GM18526 (cell line): ENCODE measurements around the gene CZIB.
A peak's percentile ranks its signal among the peaks of the same experiment; 100 is the strongest.

Experiments
- POLR2A ChIP-seq: IDR thresholded peaks from 3 replicates; pipeline ENCODE4 v1.6.1; 2011; ENCODE audit not compliant: insufficient read length; ENCODE audit errors: extremely low read depth

CZIB gene

DNA sequence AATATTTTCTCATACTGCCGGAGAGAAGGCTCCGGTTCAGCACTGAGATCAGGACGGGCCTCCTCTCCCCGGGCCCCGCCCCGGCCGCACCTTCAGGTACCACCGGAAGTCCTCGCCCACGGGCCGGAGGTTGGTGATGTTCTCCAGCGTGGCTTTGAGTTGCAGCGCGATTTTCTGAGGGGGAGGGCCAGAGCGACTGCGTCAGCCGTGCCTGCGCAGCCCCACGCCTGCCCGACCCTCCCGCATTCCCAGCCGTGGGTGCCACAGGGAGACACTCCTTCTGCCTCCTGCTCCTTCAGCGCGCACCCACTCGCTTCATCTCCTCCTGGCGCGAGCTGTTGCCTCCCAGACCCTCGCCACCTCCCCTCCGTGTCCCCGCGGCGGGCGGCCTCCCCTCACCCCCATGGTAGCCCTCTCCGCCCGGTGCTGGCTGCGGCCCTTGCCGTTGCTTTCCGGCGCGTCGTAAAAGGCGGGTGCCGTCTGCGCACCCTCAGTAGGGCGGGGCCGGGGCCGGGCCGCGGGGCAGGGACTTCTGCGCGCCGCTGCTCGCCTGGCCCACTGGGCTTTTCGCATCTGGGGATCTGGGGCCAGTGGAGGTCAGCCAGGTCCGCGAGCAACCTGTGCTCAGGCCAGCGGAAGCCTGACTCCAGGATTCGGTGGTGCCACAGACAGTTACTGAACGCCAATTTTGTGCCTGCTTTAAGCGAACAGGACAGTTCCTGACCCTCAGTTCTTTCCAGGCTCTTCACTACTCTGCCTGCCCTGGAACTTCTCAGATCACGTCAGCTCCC lies at the start of gene CZIB:
CZIB (minus strand) TSS at position 464 of the 791 bp plus-strand sequence; CDS start at position 405, 59 bp downstream.
- TF ChIP-seq POLR2A = peak; percentile 95

DNA sequence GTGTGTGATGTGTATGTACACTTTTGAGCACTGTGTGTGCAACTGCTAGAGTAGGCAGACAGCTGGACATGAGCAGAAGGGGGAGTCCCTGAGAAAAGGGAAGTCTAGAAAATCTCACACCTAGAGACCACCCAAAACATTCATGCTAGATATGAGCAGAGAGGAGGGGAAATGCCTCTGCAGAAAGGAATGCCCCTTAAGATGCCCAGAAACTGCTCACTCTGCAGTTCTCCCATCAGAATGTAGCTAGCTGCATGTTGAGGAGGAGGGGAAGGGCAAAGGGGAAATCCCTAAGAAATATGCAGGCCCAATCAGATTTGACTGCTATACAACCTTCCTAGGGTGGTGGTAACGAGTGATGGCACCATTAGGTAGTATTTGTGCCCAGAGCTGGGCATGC lies 49.7 kb upstream of the CZIB start:
- no peak for TF ChIP-seq POLR2A

DNA sequence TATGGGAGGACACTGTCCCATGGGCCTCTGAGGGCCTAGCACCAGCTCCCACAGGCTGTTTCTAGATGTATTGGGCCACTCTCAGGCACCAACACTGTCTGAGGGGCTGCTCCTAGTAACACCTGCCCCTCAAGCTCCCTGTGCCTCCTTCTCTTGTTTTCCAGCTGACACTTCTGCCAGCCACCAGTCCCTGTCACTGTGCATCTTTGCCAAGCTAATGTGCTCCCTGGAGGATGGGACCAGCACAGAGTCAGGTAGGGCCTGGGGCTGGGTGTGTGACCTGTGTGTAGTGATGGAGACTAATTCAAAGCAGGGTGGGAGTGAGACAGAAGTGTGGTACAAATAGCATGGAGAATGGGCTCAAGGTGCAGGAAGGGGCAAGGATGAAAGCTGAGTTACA lies 47.3 kb upstream of the CZIB start:
- TF ChIP-seq POLR2A = no peak

DNA sequence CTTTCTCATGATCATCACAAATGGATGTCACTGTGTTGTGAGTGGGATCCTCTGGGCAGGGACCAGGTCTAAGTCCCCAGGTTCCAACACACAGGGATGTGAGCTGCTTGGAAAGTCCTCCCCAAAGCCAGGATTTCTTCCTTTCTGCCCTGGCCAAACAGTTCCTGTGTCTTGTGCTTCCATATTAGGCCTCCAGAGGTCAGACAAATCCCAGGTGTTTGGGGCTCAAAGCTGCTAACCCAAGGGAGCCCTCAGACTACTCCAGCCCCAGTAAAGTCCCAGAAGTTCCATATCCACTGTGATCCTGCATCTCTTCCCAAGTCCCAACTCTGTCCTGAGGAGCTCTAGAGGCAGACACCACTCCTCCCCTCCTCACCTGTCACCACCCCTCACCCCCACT lies 45.6 kb upstream of the CZIB start:
- no peak for TF ChIP-seq POLR2A

DNA sequence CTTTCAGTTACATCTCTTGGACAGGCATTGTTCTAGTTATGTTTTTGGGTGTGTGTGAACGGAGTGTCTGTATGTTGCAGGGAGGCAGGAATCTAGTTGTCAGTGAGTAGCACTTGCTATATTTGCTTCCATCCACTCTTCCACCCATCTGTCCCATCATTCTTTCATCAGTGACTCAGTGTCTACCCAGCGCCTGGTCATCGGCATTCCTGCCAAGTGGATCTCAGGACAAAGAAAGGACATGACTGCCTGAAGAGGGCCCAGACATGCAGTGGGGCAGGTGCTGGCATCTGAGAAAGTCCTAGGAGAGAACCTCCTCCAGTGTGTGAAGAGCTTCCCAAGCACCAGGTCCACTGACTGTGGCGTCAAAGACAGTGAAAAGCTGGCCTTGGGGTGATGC lies 45.1 kb upstream of the CZIB start:
- TF ChIP-seq POLR2A = no peak

DNA sequence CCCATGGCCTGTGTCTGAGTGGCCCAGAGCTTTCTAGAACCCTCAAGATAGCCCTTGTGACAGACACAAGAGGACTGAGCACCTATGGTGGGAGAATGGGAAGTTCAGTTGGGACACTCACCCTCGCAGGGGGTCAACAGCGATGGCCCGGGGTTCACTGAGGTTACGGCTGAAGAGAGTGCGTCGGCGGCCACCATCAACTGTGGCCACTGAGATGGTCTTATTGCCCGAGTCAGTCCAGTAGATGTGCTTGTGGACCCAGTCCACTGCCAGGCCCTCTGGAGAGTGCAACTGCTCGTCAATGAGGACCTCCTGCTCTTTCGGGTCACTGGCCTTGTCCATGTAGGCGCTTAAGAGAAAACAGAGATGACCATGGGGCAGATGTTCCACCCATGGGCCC lies 43.6 kb upstream of the CZIB start:
- TF ChIP-seq POLR2A = no peak

DNA sequence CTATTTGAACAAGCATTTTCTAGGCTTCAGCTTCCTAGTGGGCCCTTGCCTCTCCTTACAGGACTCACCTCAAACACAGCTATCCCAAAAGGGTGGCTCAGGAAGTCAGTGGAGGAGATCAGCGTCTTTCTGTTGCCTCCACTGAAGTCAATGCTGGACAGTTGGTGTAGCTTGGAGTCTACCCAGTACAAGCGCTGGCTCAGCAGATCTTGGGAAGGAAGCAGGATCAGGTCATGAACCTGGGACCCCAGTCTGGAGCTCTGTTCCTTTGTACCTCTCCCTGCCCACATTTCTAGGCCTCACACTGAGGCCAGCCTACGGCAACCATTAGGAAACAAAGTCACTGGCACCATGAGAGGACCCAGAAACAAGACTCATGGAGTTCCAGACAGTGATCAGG lies 41.6 kb upstream of the CZIB start:
- TF ChIP-seq POLR2A = no peak

DNA sequence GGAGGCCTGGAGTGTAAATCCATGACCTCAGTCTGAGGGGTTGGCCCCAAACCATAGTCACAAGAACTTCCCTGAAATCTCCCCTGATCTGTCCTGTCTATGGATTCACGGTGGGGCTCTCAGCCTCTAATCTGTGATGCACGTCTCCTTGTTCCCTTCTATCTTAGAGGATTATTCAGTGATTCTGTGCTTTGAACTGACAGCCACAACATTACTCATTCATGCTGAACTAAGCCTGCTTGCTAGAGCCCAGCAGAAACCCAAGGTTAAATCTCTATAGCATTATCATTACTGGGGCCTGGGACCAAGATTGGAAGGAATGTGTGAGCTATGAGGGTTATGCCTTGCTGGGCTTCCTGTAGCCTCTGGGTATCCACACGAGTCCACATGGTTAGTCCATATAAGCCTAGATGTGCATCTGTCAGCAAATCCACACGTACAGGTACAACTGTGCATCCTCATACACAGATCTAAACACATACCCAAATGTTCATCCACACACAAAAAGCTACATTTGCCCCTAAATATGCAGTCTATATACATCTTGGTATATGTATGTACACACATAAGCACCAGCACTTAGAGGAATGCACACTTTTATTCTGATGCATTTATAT lies 40.3 kb upstream of the CZIB start:
- no peak for TF ChIP-seq POLR2A

DNA sequence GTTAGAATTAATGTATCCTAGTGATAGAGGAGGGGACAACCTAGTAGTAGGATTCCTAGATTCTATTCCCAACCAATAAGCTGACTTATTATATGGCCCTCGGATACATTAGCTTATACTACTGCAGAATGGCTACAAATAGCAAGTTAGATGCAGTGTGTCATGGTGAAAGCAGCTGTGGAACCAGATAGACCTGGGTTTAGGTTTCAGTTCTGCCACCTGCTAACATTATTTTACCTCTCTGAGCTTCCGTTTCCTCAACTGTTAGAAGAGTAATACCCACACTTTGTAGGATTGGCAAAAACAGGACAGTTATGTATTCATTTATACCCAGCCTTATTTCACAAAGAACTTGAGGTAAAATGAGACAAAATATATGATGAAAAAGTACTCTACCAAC lies 39.5 kb upstream of the CZIB start:
- no peak for TF ChIP-seq POLR2A

DNA sequence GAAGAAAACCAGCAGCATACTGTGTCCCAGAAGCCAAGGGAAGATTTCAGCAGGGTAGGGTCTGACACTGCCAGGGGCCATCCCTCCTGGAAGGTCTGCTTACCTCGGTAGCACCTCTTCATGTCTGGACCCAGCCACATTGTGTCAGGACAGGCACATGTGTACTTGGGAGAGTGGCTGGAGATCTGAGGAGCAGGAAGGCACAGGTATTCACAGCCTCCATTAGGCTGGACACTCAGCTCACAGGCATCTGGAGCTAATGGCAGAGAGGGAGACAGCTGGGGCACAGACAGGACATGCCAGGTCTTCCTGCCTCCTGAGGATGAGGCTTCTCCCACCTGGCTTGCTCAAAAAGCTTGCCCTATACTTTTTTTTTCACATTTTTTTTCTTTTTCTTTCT lies 37.8 kb upstream of the CZIB start:
- TF ChIP-seq POLR2A = no peak

DNA sequence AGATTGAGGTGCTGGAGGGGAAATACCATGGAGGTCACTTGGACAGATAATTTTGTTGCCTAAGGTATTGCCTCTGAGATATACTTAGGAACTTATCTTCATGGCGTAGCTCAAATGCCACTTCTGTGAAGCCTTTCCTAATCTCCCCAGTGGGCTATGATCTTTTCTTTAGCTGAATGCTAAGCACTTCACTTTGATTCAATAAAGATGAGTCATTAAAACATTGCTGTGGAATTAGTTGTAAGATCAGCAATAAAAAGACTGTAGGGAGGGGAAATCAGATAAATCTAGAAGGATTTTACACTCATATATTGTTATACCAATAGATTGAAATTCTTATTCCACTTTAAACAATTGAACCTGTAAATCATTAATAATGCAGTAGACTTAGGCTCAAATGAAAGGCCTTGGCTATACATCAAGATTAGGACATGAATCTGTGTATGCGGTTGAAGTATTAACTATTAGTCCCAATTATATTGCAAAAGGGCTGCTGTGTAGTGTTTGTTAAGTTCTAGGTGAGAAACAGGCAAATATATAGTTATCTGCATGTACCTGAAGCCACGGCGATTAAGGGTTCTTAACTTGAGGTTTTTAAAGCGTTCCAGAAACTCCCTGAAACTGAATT lies 37.1 kb upstream of the CZIB start:
- TF ChIP-seq POLR2A = no peak

DNA sequence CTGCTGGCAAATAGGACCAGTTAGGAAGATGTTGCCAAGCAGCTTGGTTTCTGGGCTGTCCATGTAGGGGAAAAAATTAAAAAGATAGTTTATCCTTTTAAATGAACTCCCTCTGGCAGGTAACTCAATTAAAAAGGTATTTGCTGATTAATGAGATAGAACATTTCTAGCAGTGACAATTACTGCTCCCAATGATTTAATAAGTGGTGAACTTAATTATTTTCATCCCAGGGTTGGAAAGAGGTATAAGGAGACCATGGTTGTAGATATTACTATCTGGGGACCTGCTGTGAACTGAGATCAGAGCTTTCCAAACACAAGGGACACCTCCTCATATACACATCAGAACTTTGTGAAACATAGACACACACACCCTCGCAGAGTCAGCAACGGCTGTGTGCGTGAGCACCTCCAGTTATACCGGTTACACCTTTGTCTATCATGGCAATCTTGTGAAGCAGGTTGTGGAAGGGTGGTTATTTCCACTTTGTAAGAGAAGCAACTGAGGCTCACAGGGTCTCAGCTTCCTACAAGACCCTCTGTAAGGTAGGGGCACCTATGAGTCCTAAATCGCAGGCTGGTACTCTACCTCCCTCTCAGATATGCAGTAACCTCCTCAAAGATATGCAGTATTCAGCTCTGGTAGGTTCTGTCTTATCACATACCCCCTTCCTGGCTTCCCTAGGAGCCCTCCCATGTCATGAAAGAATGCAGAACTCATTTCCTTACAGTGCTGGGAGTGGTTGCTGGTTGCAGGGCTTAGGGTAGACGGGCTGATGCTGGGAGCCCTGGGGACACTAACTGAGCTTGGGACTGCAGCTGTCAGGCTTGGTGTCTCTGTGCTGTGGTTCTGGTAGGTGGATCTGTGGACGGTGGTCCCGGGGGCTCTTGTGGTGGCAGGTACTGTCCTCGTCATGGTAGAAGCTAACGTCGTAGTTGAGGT lies 36.3 kb upstream of the CZIB start:
- no peak for TF ChIP-seq POLR2A

DNA sequence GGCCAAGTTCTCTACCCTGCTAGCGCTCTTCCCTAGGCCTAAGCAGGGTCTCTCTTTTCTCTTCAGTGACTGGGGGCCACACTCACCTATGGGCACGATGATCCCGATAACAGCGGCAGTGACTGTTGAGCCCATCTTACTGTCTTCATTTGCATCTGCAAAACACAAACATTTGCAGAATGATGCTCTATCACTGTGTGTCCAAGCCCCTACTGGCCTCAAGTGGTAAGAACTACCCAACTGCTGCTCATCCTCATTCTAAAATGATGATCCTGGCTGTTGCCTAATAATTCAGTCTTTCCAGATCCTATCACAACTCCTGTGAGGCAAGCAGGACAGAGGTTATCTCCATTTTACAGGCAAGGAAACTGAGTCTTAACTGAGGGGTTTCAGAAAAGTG lies 34.6 kb upstream of the CZIB start:
- no peak for TF ChIP-seq POLR2A

DNA sequence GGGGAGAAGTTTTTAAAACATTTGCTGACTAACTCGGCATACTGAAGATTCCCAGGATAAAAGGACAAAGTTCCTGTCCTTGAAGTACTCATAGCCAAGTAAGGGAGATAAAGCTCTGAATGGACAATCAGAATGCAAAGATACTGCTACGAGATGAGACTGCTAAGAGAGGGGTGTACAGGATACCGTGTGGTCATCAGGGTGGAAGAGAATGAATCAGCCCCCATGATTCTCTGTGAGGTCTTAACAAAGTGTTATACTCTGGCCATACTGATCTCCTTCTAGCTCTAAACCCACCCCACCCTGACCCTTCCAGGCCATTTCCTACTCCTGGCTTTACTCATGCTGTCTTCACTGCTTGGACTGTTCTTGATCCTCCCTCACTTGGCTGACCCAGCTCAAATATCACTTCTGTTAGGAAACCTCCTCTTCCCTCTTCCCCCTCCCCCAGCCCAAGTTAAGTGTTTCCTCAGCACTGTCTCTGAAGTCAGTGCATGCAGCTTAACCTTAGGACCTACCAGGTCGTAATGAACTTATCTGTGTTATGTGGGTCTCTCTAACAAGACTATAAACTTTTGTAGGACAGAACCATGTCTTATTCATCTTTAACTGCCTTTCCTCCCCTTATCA lies 33.7 kb upstream of the CZIB start:
- no peak for TF ChIP-seq POLR2A

DNA sequence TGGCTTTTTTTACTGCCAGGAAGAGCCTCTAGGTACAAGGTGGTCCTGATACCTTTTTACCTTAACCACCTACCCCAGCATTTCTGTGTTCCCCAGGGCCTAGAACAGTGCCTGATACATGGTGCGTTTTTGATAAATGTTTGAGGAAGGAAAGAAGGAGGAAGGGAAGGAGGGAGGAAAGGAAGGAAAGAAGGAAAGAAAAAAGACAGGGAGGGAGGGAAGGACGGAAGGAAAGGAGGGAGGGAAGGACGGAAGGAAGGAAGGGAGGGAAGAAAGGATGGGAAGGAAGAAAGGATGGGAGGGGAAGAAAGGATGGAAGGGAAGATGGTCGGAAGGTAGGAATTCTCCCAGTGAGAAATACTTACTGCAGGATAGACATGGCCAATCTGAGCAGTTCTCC lies 29.9 kb upstream of the CZIB start:
- TF ChIP-seq POLR2A = no peak
